WTC11 (cell line): Measurements from ENCODE around the gene CUL5. TPM values are rescaled to one million over a fixed set of nuclear protein-coding genes. Genes with fewer than 3 reads are reported as not detected.
"Not testable (repeated sequence)": the region's sequence is repeated elsewhere in the genome, so short reads cannot be mapped to it uniquely, and the experiment has no call there.

ENCODE experiments used
- ATAC-seq: fragments of 200-7000 bp; cut with Tn5 transposase; 2 replicates; pipeline ENCODE4 v1.10.0; 2021; ENCODE audit warnings: mild to moderate bottlenecking, moderate library complexity
- CTCF ChIA-PET: fragments of 300-600 bp; sonication (Branson Sonifier 250); formaldehyde crosslinking; loops from one replicate; lab custom pipeline; 2021; ENCODE audit warnings: antibody characterized with exemption; lab: Charles Lee
- POLR2A ChIA-PET: fragments of 350-600 bp; sonication (Branson Sonifier 250); formaldehyde crosslinking; loops from one replicate; lab custom pipeline; 2021; ENCODE audit warnings: antibody characterized with exemption; lab: Charles Lee
- DNase-seq: peaks from one replicate; pipeline ENCODE4 v3.0.0; 2021; ENCODE audit warnings: low spot score
- H3K27ac Mint-ChIP-seq: 2 replicates; pipeline ENCODE4 v1.8.0; 2021; ENCODE audit warnings: mixed read lengths
- H3K27me3 Mint-ChIP-seq: 2 replicates; pipeline ENCODE4 v1.8.0; 2021; ENCODE audit warnings: low read depth, mild to moderate bottlenecking, moderate library complexity, mixed read lengths
- H3K36me3 Mint-ChIP-seq: 2 replicates; pipeline ENCODE4 v1.8.0; 2021; ENCODE audit warnings: mixed read lengths
- H3K4me1 Mint-ChIP-seq: 2 replicates; pipeline ENCODE4 v1.8.0; 2022; ENCODE audit warnings: mixed read lengths
- H3K4me3 Mint-ChIP-seq: 2 replicates; pipeline ENCODE4 v1.8.0; 2021; ENCODE audit warnings: mild to moderate bottlenecking, moderate library complexity, mixed read lengths
- H3K9me3 Mint-ChIP-seq: 2 replicates; pipeline ENCODE4 v1.8.0; 2021; ENCODE audit warnings: mixed read lengths
- CBFB ChIP-seq: sonication (generic); formaldehyde crosslinking; IDR thresholded peaks from 2 replicates; pipeline ENCODE4 v1.8.1; 2022; ENCODE audit warnings: mild to moderate bottlenecking, low read depth, missing genetic modification reagents
- ETV6 ChIP-seq: sonication (generic); formaldehyde crosslinking; IDR thresholded peaks from 2 replicates; pipeline ENCODE4 v1.8.1; 2022; ENCODE audit warnings: mild to moderate bottlenecking, missing genetic modification reagents
- GTF2I ChIP-seq: fragments of 250-450 bp; sonication (Bioruptor Pico); conservative IDR thresholded peaks from 2 replicates; pipeline ENCODE4 v1.4.0; 2021; ENCODE audit warnings: mild to moderate bottlenecking
- HMGA2 ChIP-seq: fragments of 250-450 bp; sonication (Bioruptor Pico); IDR thresholded peaks from 2 replicates; pipeline ENCODE4 v1.4.0; 2021; ENCODE audit warnings: mild to moderate bottlenecking, moderate library complexity
- IRF2 ChIP-seq: sonication (generic); formaldehyde crosslinking; IDR thresholded peaks from 2 replicates; pipeline ENCODE4 v1.8.0; 2022; ENCODE audit warnings: low read depth, missing genetic modification reagents, borderline replicate concordance
- JAZF1 ChIP-seq: fragments of 250-450 bp; sonication (Bioruptor Pico); IDR thresholded peaks from 2 replicates; pipeline ENCODE4 v1.9.0; 2021; ENCODE audit warnings: moderate library complexity, mild to moderate bottlenecking, inconsistent platforms
- NR3C1 ChIP-seq: sonication (generic); formaldehyde crosslinking; conservative IDR thresholded peaks from 2 replicates; pipeline ENCODE4 v1.8.1; 2023; ENCODE audit warnings: low read depth, mild to moderate bottlenecking, missing genetic modification reagents
- RORB ChIP-seq: fragments of 250-450 bp; sonication (Bioruptor Pico); IDR thresholded peaks from 2 replicates; pipeline ENCODE4 v1.9.0; 2021; ENCODE audit warnings: mild to moderate bottlenecking
- SMAD4 ChIP-seq: sonication (generic); formaldehyde crosslinking; IDR thresholded peaks from 2 replicates; pipeline ENCODE4 v1.8.0; 2022; ENCODE audit warnings: mild to moderate bottlenecking, missing genetic modification reagents
- SOX15 ChIP-seq: fragments of 250-450 bp; sonication (Bioruptor Pico); IDR thresholded peaks from 2 replicates; pipeline ENCODE4 v1.9.0; 2021; ENCODE audit warnings: mild to moderate bottlenecking
- TCF7 ChIP-seq: sonication (generic); formaldehyde crosslinking; IDR thresholded peaks from 2 replicates; pipeline ENCODE4 v1.8.0; 2022; ENCODE audit warnings: mild to moderate bottlenecking, low read depth, missing genetic modification reagents, moderate library complexity
- TEAD4 ChIP-seq: sonication (generic); formaldehyde crosslinking; IDR thresholded peaks from 2 replicates; pipeline ENCODE4 v1.8.0; 2022; ENCODE audit warnings: mild to moderate bottlenecking, missing genetic modification reagents
- ZNF317 ChIP-seq: sonication (generic); formaldehyde crosslinking; IDR thresholded peaks from 2 replicates; pipeline ENCODE4 v1.8.1; 2023; ENCODE audit warnings: low read depth, mild to moderate bottlenecking, moderate library complexity, missing genetic modification reagents, borderline replicate concordance
- total RNA-seq: library from RNA; stranded (reverse); gene quantifications from 3 replicates; pipeline ENCODE4 v1.2.3, GENCODE V29; 2021
- TF ChIP-seq, protein P1 (sequence below): sonication (generic); formaldehyde crosslinking; IDR thresholded peaks from 2 replicates; pipeline ENCODE4 v1.8.1; 2023; ENCODE audit warnings: mild to moderate bottlenecking, missing genetic modification reagents
- TF ChIP-seq, protein P2 (sequence below): sonication (generic); formaldehyde crosslinking; IDR thresholded peaks from 2 replicates; pipeline ENCODE4 v1.8.0; 2022; ENCODE audit warnings: mild to moderate bottlenecking, missing genetic modification reagents
- TF ChIP-seq, protein P3 (sequence below): fragments of 250-450 bp; sonication (Bioruptor Pico); conservative IDR thresholded peaks from 2 replicates; pipeline ENCODE4 v1.9.0; 2021; ENCODE audit warnings: mild to moderate bottlenecking
- TF ChIP-seq, protein P4 (sequence below): sonication (generic); formaldehyde crosslinking; conservative IDR thresholded peaks from 2 replicates; pipeline ENCODE4 v1.8.1; 2022; ENCODE audit warnings: mild to moderate bottlenecking, missing genetic modification reagents
- TF ChIP-seq, protein P5 (sequence below): fragments of 250-450 bp; sonication (Bioruptor Pico); IDR thresholded peaks from 2 replicates; pipeline ENCODE4 v1.8.0; 2021; ENCODE audit warnings: mild to moderate bottlenecking

Gene CUL5
- total RNA-seq, 1 experiment from 2014 or later, result 31.4 TPM

DNA sequence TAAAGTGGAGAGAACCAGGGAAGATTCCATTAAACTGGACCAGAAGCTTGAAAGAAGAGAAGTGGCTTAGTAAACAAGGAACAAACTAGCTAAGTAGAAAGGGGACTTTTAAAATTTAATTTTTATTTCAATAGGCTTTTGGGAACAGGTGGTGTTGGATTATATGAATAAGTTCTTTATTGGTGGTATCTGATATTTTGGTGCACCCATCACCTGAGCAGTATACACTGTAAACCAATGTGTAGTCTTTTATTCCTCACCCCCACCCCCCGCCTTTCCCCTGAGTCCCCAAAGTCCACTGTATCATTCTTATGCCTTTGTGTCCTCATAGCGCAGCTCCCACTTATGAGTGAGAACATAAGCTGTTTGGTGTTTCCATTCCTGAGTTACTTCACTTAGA, 120.1 kb downstream of the CUL5 start:
- H3K36me3 Mint-ChIP-seq, result peaks cover 5% of the 10 kb centered on the region
- peaks cover 5% of the 10 kb centered on the region for H3K4me1 Mint-ChIP-seq
- no peak for DNase-seq
- ATAC-seq, result no peak
- ChIA-PET CTCF (interaction anchor here (1.2 kb wide), 1 partner anchor 10 kb away, joined by 3 read pairs; no protein-coding TSS in a partner anchor), POLR2A (no interaction called here)
- H3K9me3 Mint-ChIP-seq, result no peaks in the 10 kb centered on the region
- no peak overlapping the region for H3K4me3 Mint-ChIP-seq
- H3K27me3 Mint-ChIP-seq, result no peaks in the 10 kb centered on the region
- TF ChIP-seq NR3C1 (CRISPR knock-in tag) (no peak), IRF2 (CRISPR knock-in tag) (no peak), RORB (CRISPR knock-in tag) (no peak), SMAD4 (CRISPR knock-in tag) (no peak), GTF2I (CRISPR knock-in tag) (no peak), SOX15 (no peak), TCF7 (no peak), ETV6 (no peak), TEAD4 (CRISPR knock-in tag) (no peak), CBFB (CRISPR knock-in tag) (no peak), HMGA2 (CRISPR knock-in tag) (no peak), ZNF317 (CRISPR knock-in tag) (no peak), JAZF1 (CRISPR knock-in tag) (no peak)
- TF ChIP-seq, protein P1, sequence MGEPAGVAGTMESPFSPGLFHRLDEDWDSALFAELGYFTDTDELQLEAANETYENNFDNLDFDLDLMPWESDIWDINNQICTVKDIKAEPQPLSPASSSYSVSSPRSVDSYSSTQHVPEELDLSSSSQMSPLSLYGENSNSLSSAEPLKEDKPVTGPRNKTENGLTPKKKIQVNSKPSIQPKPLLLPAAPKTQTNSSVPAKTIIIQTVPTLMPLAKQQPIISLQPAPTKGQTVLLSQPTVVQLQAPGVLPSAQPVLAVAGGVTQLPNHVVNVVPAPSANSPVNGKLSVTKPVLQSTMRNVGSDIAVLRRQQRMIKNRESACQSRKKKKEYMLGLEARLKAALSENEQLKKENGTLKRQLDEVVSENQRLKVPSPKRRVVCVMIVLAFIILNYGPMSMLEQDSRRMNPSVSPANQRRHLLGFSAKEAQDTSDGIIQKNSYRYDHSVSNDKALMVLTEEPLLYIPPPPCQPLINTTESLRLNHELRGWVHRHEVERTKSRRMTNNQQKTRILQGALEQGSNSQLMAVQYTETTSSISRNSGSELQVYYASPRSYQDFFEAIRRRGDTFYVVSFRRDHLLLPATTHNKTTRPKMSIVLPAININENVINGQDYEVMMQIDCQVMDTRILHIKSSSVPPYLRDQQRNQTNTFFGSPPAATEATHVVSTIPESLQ (CRISPR knock-in tag), result no peak
- TF ChIP-seq, protein P2, sequence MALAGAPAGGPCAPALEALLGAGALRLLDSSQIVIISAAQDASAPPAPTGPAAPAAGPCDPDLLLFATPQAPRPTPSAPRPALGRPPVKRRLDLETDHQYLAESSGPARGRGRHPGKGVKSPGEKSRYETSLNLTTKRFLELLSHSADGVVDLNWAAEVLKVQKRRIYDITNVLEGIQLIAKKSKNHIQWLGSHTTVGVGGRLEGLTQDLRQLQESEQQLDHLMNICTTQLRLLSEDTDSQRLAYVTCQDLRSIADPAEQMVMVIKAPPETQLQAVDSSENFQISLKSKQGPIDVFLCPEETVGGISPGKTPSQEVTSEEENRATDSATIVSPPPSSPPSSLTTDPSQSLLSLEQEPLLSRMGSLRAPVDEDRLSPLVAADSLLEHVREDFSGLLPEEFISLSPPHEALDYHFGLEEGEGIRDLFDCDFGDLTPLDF (CRISPR knock-in tag), result no peak
- TF ChIP-seq, protein P3, sequence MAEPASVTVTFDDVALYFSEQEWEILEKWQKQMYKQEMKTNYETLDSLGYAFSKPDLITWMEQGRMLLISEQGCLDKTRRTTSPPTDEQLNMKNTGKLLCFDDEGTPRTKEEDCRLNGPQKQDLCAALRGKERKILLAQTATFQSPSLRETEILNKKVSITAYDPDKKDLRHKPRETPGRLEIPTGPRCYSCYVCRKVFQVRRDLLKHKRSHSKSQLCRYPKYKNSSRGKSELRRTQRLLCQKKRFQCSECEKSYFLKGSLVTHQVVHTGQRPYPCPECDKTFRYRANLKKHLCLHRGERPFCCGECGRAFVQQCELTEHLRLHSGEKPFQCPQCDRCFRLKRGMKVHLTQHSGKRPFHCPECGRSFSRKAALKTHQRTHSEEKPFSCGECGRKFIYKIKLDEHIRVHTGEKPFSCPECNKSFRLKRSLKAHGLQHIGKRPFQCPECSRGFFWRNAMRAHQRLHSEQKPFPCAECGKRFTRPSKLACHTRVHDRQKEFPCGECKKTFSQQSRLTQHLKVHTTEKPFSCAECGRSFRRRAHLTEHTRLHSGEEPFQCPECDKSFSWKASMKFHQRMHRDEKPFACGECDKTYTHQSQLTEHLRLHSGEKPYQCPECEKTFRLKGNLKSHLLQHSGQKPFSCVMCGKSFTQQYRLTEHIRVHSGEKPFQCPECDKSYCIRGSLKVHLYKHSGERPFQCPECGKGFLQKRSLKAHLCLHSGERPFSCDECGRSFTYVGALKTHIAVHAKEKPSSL (CRISPR knock-in tag), result no peak
- no peak overlapping the region for H3K27ac Mint-ChIP-seq

DNA sequence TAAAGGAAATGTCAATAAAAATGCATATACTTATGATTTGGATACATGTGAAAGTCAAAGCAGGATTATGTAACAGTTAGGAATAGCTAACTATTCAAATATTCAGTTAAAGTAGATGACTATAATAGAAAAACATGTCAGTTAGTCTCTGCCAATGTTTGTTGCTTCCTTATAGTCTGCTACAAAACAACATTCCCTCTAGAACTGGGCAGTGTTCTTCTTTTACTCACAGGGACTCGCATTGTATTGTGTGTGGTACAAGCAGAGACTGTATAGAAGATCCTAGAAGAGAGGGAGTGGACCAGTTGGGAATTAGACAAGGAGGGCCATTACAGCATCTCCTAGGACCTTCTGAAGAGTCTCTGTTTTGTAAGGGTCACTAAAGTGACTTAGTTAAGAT, 123.3 kb downstream of the CUL5 start:
- Mint-ChIP-seq H3K4me3 (no peak overlapping the region), H3K27me3 (no peaks in the 10 kb centered on the region), H3K36me3 (peaks cover 9% of the 10 kb centered on the region), H3K9me3 (no peaks in the 10 kb centered on the region), H3K4me1 (no peaks in the 10 kb centered on the region), H3K27ac (no peak overlapping the region)
- TF ChIP-seq, protein P4, sequence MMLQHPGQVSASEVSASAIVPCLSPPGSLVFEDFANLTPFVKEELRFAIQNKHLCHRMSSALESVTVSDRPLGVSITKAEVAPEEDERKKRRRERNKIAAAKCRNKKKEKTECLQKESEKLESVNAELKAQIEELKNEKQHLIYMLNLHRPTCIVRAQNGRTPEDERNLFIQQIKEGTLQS (CRISPR knock-in tag), result no peak
- TF ChIP-seq TCF7 (no peak), CBFB (CRISPR knock-in tag) (no peak)
- TF ChIP-seq, protein P5, sequence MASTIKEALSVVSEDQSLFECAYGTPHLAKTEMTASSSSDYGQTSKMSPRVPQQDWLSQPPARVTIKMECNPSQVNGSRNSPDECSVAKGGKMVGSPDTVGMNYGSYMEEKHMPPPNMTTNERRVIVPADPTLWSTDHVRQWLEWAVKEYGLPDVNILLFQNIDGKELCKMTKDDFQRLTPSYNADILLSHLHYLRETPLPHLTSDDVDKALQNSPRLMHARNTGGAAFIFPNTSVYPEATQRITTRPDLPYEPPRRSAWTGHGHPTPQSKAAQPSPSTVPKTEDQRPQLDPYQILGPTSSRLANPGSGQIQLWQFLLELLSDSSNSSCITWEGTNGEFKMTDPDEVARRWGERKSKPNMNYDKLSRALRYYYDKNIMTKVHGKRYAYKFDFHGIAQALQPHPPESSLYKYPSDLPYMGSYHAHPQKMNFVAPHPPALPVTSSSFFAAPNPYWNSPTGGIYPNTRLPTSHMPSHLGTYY (CRISPR knock-in tag), result no peak
- DNase-seq, result no peak
- no peak for ATAC-seq
- ChIA-PET CTCF (no interaction called here), POLR2A (no interaction called here)

DNA sequence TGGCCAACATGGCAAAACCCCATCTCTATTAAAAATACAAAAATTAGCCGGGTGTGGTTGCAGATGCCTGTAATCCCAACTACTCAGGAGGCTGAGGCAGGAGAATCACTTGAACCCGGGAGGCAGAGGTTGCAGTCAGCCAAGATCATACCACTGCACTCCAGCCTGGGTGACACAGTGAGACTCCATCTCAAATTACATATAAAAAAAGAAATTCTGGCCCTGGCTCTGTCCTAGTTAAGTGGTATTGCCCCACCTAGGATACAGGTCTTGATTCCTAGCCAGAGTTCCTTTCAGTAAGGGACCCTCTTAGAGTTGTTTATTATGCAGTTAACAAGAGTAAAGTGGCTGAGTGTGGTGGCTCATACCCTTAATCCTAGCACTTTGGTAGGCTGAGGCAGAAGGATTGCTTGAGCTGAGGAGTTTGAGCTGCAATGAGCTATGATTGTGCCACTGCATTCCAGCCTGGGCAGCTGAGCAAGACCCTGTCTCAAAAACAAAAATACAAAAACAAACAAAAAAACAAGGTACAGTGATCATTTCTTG, 124.4 kb downstream of the CUL5 start:
- H3K4me1 Mint-ChIP-seq, H3K27me3 Mint-ChIP-seq, H3K36me3 Mint-ChIP-seq, POLR2A ChIA-PET, H3K9me3 Mint-ChIP-seq, H3K27ac Mint-ChIP-seq, CTCF ChIA-PET, ATAC-seq, DNase-seq, H3K4me3 Mint-ChIP-seq: not testable (repeated sequence)
